HepG2 (cell line): Measurements from ENCODE around the gene DNASE1L2. TPM values are rescaled to one million over a fixed set of nuclear protein-coding genes. Genes with fewer than 3 reads are reported as not detected.
A peak's percentile ranks its signal among the peaks of the same experiment; 100 is the strongest.

Experiments
- CCDC6 ChIP-seq: sonication (generic); formaldehyde crosslinking; IDR thresholded peaks from 2 replicates; pipeline ENCODE4 v1.8.1; 2022; ENCODE audit warnings: mild to moderate bottlenecking, missing genetic modification reagents, moderate library complexity
- EED ChIP-seq: sonication (generic); formaldehyde crosslinking; IDR thresholded peaks from 2 replicates; pipeline ENCODE4 v1.5.0; 2020; ENCODE audit warnings: mild to moderate bottlenecking, missing genetic modification reagents
- ERF ChIP-seq: IDR thresholded peaks from 2 replicates; pipeline ENCODE4 v1.6.1; 2018; ENCODE audit warnings: missing biosample characterization, missing genetic modification reagents
- FOSL1 ChIP-seq: sonication (generic); formaldehyde crosslinking; IDR thresholded peaks from 2 replicates; pipeline ENCODE4 v1.9.0; 2021; ENCODE audit warnings: missing genetic modification reagents, borderline replicate concordance
- GABPA ChIP-seq, 2 experiments: IDR thresholded peaks; 2 replicates each; pipeline ENCODE4 v1.6.1; 2011 to 2016; ENCODE audit warnings: low read depth in 2 of 2, low read length in 1 of 2, missing biosample characterization in 1 of 2, missing genetic modification characterization in 1 of 2
- MYPOP ChIP-seq: sonication (generic); formaldehyde crosslinking; IDR thresholded peaks from 2 replicates; pipeline ENCODE4 v1.8.1; 2023; ENCODE audit warnings: mild to moderate bottlenecking, moderate library complexity, missing genetic modification reagents
- RFX3 ChIP-seq: IDR thresholded peaks from 2 replicates; pipeline ENCODE4 v1.6.1; 2016; ENCODE audit warnings: missing biosample characterization, missing genetic modification reagents
- SALL2 ChIP-seq: sonication (generic); formaldehyde crosslinking; IDR thresholded peaks from 2 replicates; pipeline ENCODE4 v1.8.1; 2023; ENCODE audit warnings: mild to moderate bottlenecking, missing genetic modification reagents, inconsistent platforms
- SRY ChIP-seq: sonication (generic); formaldehyde crosslinking; IDR thresholded peaks from 2 replicates; pipeline ENCODE4 v1.8.0; 2022; ENCODE audit warnings: mild to moderate bottlenecking, missing genetic modification reagents
- WIZ ChIP-seq: sonication (generic); formaldehyde crosslinking; IDR thresholded peaks from 2 replicates; pipeline ENCODE4 v1.5.1; 2020; ENCODE audit warnings: mild to moderate bottlenecking, missing genetic modification reagents
- ZFP1 ChIP-seq: IDR thresholded peaks from 2 replicates; pipeline ENCODE4 v1.6.1; 2016
- ZFY ChIP-seq: sonication (generic); formaldehyde crosslinking; IDR thresholded peaks from 2 replicates; pipeline ENCODE4 v1.4.0; 2020; ENCODE audit warnings: missing genetic modification reagents
- ZNF333 ChIP-seq: sonication (generic); formaldehyde crosslinking; IDR thresholded peaks from 2 replicates; pipeline ENCODE4 v1.4.0; 2020; ENCODE audit warnings: mild to moderate bottlenecking, missing genetic modification reagents, borderline replicate concordance
- ZNF446 ChIP-seq: sonication (generic); formaldehyde crosslinking; IDR thresholded peaks from 2 replicates; pipeline ENCODE4 v1.5.0; 2020; ENCODE audit warnings: mild to moderate bottlenecking, missing genetic modification reagents
- ZNF546 ChIP-seq: sonication (generic); formaldehyde crosslinking; conservative IDR thresholded peaks from 2 replicates; pipeline ENCODE4 v1.8.1; 2023; ENCODE audit warnings: mild to moderate bottlenecking, missing genetic modification reagents
- ZNF577 ChIP-seq: sonication (generic); formaldehyde crosslinking; IDR thresholded peaks from 2 replicates; pipeline ENCODE4 v1.4.0; 2020; ENCODE audit warnings: mild to moderate bottlenecking, low read depth, missing genetic modification reagents, borderline replicate concordance
- ZNF773 ChIP-seq: sonication (generic); formaldehyde crosslinking; IDR thresholded peaks from 2 replicates; pipeline ENCODE4 v1.4.0; 2020; ENCODE audit warnings: missing genetic modification reagents, borderline replicate concordance
- polyA plus RNA-seq, 8 experiments: library from polyadenylated mRNA; depleted of rRNA in 3 of 8; stranded (reverse) in 7 of 8; unstranded in 1 of 8; fragments of >200 nt; fragmentation: Illumina TruSeq in 4 of 8; extraction: Trizol in 4 of 8; gene quantifications; 2 replicates each; pipeline versions ENCODE4 v1.2.1 to v1.2.3, GENCODE V29; 2011 to 2016; ENCODE audit warnings: low read depth in 4 of 8, missing spikeins in 1 of 8, mixed read lengths in 1 of 8; ENCODE audit not compliant: insufficient read depth in 1 of 8
- total RNA-seq, 5 experiments: library from RNA; depleted of rRNA; stranded (reverse); fragments of >200 nt; fragmentation: Illumina TruSeq; extraction: Trizol; gene quantifications; 2 replicates each; pipeline ENCODE4 v1.2.3, GENCODE V29; 2016; ENCODE audit warnings: low read depth in 1 of 5
- TF ChIP-seq, protein P1 (sequence below): sonication (generic); formaldehyde crosslinking; IDR thresholded peaks from 2 replicates; pipeline ENCODE4 v1.5.1; 2020; ENCODE audit warnings: mild to moderate bottlenecking, missing genetic modification reagents
- TF ChIP-seq, protein P2 (sequence below): IDR thresholded peaks from 2 replicates; pipeline ENCODE4 v1.6.1; 2016; ENCODE audit warnings: control low read depth
- TF ChIP-seq, protein P3 (sequence below): sonication (generic); formaldehyde crosslinking; IDR thresholded peaks from 2 replicates; pipeline ENCODE4 v1.9.0; 2022; ENCODE audit warnings: low read depth, missing genetic modification reagents

Gene DNASE1L2
- total and polyA plus RNA-seq, 2 of the 13 experiments (the other 11 are each of a cell fraction or from before 2014, with no cell fraction given), result 0.44 to 0.50 TPM

- TF ChIP-seq, protein P1, sequence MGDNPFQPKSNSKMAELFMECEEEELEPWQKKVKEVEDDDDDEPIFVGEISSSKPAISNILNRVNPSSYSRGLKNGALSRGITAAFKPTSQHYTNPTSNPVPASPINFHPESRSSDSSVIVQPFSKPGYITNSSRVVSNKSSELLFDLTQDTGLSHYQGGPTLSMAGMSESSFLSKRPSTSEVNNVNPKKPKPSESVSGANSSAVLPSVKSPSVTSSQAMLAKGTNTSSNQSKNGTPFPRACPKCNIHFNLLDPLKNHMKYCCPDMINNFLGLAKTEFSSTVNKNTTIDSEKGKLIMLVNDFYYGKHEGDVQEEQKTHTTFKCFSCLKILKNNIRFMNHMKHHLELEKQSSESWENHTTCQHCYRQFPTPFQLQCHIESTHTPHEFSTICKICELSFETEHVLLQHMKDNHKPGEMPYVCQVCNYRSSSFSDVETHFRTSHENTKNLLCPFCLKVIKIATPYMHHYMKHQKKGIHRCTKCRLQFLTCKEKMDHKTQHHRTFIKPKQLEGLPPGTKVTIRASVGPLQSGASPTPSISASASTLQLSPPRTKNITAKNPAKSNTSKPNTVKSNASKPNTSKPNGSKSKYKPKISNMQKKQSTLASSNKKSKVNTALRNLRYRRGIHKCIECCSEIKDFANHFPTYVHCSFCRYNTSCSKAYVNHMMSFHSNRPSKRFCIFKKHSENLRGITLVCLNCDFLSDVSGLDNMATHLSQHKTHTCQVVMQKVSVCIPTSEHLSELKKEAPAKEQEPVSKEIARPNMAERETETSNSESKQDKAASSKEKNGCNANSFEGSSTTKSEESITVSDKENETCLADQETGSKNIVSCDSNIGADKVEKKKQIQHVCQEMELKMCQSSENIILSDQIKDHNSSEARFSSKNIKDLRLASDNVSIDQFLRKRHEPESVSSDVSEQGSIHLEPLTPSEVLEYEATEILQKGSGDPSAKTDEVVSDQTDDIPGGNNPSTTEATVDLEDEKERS (CRISPR knock-in tag), result no peak; the same call in 1 of the 2 replicates
- peak; percentile 43; the same call in 1 of the 2 replicates for TF ChIP-seq ZFP1 (CRISPR knock-in tag)
- 0 out of 2 replicates have a peak, but pooled peaks have one; percentile 50 for TF ChIP-seq EED (CRISPR knock-in tag)
- peak; percentile 59; the same call in 1 of the 2 replicates for TF ChIP-seq MYPOP (CRISPR knock-in tag)
- TF ChIP-seq ZNF577 (CRISPR knock-in tag), result no peak
- peak; percentile 68 for TF ChIP-seq ERF
- TF ChIP-seq, protein P2, sequence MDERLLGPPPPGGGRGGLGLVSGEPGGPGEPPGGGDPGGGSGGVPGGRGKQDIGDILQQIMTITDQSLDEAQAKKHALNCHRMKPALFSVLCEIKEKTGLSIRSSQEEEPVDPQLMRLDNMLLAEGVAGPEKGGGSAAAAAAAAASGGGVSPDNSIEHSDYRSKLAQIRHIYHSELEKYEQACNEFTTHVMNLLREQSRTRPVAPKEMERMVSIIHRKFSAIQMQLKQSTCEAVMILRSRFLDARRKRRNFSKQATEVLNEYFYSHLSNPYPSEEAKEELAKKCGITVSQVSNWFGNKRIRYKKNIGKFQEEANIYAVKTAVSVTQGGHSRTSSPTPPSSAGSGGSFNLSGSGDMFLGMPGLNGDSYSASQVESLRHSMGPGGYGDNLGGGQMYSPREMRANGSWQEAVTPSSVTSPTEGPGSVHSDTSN (CRISPR knock-in tag), result no peak
- peak; percentile 65; the same call in 1 of the 2 replicates for TF ChIP-seq SALL2 (CRISPR knock-in tag)
- TF ChIP-seq ZFY (CRISPR knock-in tag), result peak; percentile 96
- peak; percentile 63; the same call in 1 of the 2 replicates for TF ChIP-seq ZNF773 (CRISPR knock-in tag)
- TF ChIP-seq SRY (CRISPR knock-in tag), result peak; percentile 56; the same call in 1 of the 2 replicates
- no peak for TF ChIP-seq ZNF446
- no peak for TF ChIP-seq RFX3
- TF ChIP-seq CCDC6 (CRISPR knock-in tag), result peak; percentile 85; the same call in 1 of the 2 replicates
- TF ChIP-seq, protein P3, sequence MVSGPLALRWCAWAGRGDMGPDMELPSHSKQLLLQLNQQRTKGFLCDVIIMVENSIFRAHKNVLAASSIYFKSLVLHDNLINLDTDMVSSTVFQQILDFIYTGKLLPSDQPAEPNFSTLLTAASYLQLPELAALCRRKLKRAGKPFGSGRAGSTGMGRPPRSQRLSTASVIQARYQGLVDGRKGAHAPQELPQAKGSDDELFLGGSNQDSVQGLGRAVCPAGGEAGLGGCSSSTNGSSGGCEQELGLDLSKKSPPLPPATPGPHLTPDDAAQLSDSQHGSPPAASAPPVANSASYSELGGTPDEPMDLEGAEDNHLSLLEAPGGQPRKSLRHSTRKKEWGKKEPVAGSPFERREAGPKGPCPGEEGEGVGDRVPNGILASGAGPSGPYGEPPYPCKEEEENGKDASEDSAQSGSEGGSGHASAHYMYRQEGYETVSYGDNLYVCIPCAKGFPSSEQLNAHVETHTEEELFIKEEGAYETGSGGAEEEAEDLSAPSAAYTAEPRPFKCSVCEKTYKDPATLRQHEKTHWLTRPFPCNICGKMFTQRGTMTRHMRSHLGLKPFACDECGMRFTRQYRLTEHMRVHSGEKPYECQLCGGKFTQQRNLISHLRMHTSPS, result peak; percentile 84
- peak; percentile 40; the same call in 1 of the 2 replicates for TF ChIP-seq ZNF546 (CRISPR knock-in tag)
- no peak for TF ChIP-seq FOSL1 (CRISPR knock-in tag)
- peak; percentile 50; the same call in 1 of the 2 replicates for TF ChIP-seq WIZ (CRISPR knock-in tag)
- TF ChIP-seq GABPA (IDR thresholded peaks at IDR 0.05; ENCODE audit: low read depth, low read length), result peak; percentile 43
- peak; percentile 80 for TF ChIP-seq GABPA (CRISPR knock-in tag; IDR thresholded peaks at IDR 0.05; ENCODE audit: low read depth)
- TF ChIP-seq ZNF333 (CRISPR knock-in tag), result peak; percentile 59; the same call in 1 of the 2 replicates
Observed at GRCh38 chr16:2251296-2252111, 15.3 kb downstream of the DNASE1L2 start, which contains the start of gene ECI1 (continued).
